Measurements from ENCODE around the gene TRIM34.
"Not testable (repeated sequence)": the region's sequence is repeated elsewhere in the genome, so short reads cannot be mapped to it uniquely, and the experiment has no call there.

The TRIM34 gene

GRCh38 chr11:5684036-5684645 is 59.3 kb downstream of the TRIM34 start:
- no peak for DNase-seq (ENCODE audit: low spot score)

GRCh38 chr11:5684646-5685362 is 60.0 kb downstream of the TRIM34 start, which contains the start of gene TRIM5:
Gene TRIM5, minus strand, starts transcription at chr11:5685074. Its CDS starts 4,897 bp downstream, at chr11:5680177.
- DNase-seq (ENCODE audit: low spot score) = peak; percentile 84

- DNase-seq (ENCODE audit: low spot score) = no peak
Observed at GRCh38 chr11:5686426-5686825, 61.6 kb downstream of the TRIM34 start.

GRCh38 chr11:5688482-5688881 is 63.7 kb downstream of the TRIM34 start:
- no peak for DNase-seq (ENCODE audit: low spot score)

- peak; percentile 64 for DNase-seq (ENCODE audit: low spot score)
Observed at GRCh38 chr11:5689551-5689983, 64.8 kb downstream of the TRIM34 start, which contains the start of gene TRIM22. Gene TRIM22, plus strand, starts transcription at chr11:5689790. Its CDS starts 6,443 bp downstream, at chr11:5696233.

GRCh38 chr11:5690216-5690615 is 65.4 kb downstream of the TRIM34 start:
- DNase-seq (ENCODE audit: low spot score) = peak; percentile 25

- DNase-seq (ENCODE audit: low spot score) = no peak
Observed at GRCh38 chr11:5690736-5691135, 65.9 kb downstream of the TRIM34 start.

- DNase-seq (ENCODE audit: low spot score) = not testable (repeated sequence)
Observed at GRCh38 chr11:5691238-5691963, 66.6 kb downstream of the TRIM34 start.

- DNase-seq (ENCODE audit: low spot score) = no peak
Observed at GRCh38 chr11:5691964-5692361, 67.2 kb downstream of the TRIM34 start.
